Stimulated activated CD4-positive, alpha-beta T cell treated with anti-CD3 and anti-CD28 coated beads, Interleukin-12 subunit alpha, Interleukin-12 subunit beta, amount 100 ng/mL, for 48 hours (primary cell): ENCODE data around the gene PLEKHH1.
A peak's percentile ranks its signal among the peaks of the same experiment; 100 is the strongest.

Source experiments
- DNase-seq, 3 donors: peaks; one replicate each; pipeline ENCODE4 v3.0.0-alpha.2; 2020; ENCODE audit warnings: low read depth in 2 of 3, low spot score in 1 of 3

The PLEKHH1 gene

DNA sequence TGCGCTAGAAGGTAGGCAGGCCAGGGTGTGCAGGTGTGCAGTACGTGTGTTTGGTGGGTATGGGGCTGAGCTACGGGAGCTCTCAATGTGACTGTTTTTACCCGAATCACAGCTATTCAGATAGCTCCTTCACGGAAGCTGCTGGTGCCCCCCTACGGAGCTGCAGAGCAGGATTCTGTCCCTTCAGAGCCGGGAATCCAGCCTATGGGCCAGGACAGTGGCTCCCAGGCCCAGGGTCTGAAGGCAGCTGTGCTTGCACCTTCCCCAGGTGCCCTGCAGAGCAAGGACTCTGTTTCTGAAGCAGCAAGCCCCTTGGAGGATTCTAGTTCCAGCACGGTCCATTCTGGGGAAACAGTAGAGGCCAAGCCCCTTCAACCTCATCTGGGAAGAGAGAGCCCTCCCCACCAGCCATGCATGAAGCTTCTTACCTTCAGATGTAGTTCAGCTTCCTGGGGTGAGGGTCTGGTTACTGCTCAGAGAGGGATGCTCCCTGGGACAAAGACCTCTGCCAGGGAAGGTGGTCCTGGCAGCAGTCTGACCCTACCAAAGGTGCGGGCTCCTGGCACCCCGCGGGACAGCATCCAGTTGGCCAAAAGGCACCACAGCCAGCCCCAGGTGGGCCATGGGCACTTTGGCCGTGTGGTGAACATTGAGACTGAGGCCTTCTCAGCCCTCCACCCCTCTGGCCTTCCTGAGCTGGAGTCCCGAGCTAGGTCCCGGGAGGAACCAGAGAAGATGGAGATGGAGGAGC, 29.1 kb downstream of the PLEKHH1 start:
- no peak for DNase-seq

DNA sequence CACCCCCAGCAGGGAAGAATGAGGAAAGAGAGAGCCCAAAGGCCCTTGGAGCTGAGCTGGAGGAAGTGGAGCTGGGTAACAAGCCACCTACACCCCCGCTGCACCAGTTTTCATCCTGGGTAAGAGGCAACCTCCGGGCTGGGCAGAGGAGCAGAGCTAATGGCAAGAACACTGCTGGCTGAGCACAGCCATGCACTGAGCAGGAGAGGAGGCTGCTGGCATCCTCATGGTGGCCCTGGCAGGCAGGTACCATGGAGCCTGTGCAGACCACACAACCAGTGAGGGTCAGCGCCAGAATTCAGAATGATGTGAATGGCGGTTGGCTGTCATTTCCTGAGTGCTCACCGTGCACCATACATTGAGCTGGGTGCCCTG, 29.7 kb downstream of the PLEKHH1 start:
- DNase-seq = no peak

DNA sequence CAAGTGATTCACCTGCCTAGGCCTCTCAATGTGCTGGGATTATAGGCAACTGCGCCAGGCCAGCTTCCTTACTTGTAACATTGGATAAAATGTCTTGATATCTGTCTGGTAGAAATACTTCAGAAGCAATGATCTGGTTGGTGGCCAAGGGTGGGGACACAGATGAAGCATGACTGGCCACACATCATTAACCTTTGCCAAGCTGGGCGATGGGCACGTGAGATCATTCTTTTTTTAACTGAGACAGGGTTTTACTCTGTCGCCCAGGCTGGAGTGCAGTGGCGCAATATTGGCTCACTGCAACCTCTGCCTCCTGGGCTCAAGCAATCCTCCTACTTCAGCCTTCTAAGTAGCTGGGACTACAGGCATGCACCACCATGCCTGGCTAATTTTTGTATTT, 31.1 kb downstream of the PLEKHH1 start:
- no peak for DNase-seq

DNA sequence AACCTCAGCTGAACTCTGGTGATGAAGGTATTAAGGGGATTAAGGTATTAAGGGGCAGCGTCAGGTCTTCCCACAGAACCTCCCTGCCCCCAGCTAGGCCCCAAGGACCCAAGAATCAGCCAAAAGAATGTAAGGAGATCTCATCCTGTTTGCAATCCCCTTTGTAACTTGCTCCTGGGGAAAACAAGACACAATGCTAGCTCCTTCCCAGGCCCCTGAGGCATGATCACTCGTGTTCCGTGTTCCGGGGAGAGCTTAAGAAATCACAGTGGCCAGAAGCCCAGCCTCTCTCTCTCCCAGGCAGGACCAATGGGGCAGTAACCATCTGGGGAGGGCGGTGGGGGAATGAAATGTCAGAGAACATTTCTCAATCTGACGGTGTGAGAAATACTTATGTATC, 33.8 kb downstream of the PLEKHH1 start:
- DNase-seq = no peak

DNA sequence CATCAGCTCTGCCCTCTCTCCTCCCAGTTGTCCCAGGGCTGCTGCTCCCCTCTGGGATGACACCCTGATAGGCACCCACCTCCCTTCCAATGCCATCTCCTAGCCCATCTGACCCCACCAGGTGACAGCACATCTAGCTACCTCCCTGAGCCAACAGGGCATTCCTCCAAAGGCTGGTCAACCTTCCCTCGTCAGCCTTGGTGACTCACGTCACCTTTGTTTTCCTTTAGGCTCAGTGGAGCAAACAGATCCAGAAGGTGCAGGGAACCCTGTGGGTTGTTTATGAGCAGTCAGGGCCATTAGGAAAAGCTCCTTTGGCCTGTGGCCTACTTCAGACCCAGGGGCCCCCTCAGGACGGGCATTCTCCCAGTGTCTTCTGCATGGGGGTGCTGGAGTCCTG, 34.6 kb downstream of the PLEKHH1 start:
- no peak for DNase-seq

DNA sequence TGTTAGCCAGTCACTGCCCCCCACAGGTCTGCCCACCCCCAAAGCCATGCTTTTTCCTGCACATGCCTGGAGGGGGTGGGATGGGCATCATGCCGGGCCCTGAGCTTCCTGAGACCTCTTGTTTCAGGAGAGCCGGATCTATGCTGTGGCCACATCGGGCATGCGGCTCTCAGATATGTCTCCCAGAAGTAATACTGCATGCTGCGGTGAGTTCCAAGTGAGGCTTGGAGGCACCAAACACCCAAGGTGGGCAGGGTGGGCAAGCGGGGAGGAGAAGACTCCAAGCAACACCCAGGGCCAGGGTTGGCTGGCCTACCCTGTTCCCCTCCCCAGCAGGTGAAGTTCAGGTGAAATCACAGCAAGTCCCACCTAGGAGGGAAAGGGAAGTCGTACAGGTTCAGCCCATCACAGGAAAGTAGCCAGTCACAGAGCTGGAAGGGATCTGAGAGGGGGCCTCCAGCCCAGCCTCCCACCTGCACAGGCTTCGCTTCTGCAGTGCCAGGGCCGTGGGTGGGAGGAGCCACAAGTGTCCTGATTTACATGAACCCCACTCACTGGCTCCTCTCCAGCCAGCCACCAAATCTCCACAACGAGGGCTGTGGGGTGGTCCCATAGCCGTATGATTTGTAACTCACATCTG, 36.0 kb downstream of the PLEKHH1 start:
- no peak for DNase-seq

DNA sequence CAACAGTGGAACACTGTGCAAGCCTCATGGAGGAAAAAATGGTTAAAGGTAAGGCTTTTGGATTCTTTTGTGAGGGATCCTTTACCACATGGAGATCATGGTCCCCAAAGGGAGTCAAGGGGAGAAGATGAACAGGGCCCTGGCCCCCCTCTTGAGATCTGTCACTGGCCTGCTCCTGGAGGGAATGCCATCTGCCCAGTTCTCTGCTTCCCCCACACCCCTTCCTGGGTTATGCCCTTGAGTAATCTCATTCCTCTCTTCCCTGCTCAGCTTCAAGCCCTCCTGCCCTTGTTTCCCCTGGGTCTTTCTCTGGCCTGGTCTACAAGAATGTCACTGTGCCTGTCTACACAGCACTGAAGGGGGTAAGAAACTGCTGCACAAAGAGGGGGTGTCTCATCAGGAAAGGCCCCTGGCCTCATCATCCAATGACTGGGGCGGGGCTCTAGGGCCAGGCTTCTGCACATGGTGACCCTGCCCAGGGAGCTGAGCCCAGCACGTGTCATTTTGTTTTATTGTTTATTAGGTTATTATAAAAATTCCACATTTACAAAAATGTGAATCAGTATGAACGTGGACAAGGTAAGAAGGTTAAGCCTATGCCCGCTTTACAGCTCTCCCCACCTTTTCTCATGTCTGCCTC, 36.7 kb downstream of the PLEKHH1 start:
- DNase-seq = no peak

DNA sequence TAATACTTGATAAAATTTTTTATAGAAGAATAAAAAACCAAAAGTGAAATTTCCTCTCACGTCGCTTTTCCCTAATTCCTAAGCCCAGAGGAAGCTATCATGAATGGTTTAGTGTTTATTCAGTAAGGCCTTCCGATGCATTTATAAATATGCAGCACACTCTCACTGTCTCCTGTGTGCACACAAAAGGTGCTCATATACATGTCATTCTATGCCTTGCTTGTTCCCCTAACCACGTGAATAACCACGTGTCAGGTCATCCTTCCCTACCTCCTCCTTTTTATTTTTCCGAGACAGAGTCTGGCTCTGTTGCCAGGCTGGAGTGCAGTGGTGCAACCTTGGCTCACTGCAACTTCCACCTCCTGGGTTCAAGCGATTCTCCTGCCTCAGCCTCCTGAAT, 37.4 kb downstream of the PLEKHH1 start:
- DNase-seq = no peak

DNA sequence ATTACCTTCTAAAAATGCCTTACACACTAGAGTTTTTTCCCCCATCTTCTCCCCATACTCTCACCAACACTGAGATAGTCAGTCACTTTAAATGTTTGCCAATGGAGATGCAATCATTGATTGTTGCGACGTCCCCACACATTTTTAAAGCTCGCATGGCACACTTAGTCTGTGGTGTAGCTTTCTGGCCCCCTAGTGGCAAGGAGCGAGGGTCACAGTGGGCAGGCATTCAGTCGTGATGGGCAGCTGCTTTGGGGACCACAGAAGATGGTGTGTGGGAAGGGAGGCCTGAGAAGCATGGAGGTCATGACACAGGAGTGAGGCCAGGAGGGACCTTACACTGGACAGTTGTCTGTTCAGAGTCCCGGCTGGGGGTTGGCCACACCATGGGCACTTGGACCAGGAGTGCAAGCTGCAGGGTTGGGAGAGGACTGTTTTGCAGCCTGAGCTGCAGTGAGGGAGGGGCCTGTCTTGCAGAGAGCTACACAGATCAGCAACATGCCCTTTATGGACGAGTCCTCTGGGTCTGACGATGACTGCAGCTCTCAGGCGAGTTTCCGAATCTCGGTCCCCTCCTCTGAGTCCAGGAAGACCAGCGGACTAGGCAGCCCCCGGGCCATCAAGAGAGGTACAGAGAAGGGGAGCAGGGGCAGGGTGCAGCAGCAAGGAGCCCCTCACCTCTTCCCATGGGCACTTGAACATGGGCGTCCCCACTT, 38.3 kb downstream of the PLEKHH1 start:
- DNase-seq = peak; percentile 44 to 68 (median 59)

DNA sequence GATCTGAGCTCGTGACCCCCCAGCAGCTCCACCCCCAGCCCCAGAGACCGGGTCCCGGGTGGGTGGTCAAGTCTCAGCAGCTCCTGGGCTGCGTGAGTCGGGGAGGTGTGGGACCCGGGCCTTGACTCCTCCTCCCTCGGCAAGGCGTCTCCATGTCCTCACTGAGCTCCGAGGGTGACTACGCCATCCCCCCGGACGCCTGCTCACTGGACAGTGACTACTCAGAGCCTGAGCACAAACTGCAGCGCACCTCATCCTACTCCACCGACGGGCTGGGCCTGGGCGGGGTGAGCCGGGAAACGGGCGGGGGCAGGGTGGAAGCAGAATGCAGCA, 38.9 kb downstream of the PLEKHH1 start:
- no peak for DNase-seq

DNA sequence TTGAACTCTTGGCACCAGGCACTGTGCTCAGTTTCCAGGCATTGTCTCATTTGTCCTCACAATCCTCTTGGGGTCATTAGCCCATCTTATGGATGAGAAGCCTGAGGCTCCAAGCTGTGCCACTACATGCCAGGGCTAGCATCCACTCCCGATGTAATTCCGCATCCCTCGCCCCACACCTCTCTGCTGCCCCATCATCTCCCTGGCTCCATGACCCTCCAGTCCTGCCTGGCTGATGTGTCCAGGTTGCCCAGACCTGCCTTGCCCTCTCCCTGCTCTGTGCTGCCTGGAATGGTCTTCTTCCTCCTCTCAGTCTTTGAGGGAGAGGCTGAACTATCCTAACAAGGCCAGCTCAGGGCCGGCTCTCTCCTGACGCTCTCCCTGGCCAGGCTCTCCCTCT, 39.5 kb downstream of the PLEKHH1 start:
- DNase-seq = no peak

DNA sequence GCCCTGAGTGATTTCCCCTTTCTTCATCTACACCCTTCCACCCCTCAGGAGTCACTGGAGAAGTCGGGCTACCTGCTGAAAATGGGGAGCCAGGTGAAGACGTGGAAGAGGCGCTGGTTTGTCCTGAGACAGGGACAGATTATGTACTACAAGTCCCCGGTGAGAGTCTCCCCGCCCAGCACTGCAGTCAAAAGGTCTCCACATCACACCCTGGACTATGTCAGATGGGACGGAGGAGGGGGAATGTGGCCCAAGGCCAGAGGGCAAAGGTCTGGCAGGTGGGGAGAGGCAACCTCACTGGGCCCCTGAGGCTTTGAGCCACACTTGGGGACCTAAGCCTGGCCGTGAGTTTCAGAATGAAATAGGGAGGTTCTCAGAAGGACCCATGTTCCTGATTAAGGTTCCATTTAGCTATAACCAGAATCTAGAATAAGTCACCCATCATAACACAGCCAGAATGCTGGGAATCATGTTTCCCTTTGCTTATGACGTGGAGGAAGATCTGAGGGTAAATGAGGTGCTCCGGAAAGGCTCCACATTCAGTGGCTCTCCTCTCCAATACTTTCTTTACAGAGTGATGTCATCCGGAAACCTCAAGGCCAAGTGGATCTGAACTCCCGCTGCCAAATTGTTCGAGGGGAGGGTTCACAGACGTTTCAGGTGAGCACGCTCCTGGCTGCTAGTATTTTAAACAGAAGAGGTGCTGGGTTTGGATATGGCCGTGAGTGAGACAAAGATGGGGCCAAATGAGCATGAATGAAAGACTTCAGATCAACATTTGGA, 40.3 kb downstream of the PLEKHH1 start:
- DNase-seq = no peak

DNA sequence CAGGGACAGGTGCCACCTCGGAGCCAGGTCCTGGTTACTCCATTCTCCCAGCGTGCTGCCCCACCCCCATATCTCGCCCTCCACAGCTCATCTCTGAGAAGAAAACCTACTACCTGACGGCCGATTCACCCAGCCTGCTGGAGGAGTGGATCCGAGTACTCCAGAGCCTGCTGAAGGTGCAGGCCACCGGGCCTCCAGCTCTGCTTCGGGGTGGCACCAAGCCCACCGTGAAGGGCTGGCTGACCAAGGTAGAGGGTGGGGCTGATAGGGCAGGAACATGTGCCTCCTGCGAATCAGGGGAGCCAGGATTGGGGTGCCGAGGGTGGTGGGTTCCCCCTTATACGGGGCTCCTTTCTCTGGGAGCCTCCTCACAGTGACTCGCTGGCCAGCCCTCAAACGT, 41.1 kb downstream of the PLEKHH1 start:
- DNase-seq = no peak

DNA sequence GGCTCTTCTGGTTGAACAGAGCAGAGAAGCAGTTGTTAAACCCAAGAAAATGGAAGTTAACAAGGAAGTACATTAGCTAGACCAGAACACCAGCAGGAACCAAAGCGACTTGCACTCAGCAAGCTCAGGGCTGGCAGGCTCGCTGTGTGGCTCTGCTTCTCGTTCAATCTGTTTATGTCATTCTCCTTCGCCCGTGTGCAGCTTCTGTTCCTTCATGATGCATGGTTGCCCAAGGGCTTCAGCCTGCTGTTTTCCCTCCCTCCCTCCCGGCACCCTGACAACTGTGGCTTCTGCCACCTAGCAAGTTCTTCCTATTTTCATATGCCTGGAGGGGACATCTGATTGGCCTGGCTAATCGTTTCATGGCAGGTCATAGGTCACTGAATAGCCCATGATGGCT, 41.7 kb downstream of the PLEKHH1 start:
- DNase-seq = no peak

DNA sequence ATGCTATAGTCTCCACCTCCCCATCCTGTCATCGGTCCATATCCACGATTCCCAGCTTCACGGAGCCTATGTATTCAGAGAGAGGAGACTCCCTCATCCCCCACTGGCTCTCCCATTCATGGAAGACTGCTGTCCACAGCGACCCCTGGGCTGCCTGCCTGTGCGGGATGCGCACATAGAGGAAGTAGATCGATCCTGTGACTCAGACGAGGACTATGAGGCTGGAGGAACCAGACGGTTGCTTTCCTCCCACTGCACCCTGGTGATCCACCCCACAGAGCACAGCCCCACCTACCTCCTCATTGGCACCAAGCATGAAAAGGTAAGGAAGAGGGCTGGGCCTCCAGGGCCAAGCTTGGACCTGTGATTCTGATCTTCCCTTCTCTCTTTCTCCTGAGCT, 42.6 kb downstream of the PLEKHH1 start:
- no peak for DNase-seq

DNA sequence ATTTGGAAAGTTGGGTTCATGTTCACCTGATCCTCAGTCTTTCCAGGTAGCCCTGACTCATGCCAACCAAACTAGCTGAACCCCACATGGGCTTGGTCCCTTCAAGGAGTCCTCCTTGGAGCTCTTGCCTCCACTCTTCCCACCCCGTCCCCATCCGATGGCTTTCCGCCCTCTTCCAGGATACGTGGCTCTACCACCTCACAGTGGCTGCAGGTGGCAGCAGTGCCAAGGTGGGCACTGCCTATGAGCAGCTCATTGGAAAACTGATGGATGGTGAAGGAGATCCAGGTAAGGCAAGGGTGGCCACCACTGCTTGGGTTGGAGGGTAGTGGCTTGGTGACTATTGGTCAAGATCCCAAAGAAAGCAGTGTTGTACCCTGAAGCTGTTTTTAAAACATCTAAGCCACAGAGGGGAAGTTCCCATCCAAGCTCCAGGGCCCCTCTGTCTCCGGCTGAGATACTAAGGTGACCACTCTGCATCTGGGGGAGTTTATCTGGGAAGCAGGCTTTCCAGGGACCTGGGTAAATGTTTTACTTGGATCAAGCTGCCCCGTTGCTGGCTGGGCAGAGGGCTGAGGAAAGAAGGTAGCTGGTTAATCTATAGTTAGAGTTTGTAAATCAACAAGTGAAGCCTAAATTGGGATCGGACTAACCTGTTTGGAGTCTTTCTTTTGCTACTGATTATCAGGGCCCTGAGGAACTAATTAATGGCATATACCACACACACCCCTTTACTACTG, 43.3 kb downstream of the PLEKHH1 start:
- no peak for DNase-seq

DNA sequence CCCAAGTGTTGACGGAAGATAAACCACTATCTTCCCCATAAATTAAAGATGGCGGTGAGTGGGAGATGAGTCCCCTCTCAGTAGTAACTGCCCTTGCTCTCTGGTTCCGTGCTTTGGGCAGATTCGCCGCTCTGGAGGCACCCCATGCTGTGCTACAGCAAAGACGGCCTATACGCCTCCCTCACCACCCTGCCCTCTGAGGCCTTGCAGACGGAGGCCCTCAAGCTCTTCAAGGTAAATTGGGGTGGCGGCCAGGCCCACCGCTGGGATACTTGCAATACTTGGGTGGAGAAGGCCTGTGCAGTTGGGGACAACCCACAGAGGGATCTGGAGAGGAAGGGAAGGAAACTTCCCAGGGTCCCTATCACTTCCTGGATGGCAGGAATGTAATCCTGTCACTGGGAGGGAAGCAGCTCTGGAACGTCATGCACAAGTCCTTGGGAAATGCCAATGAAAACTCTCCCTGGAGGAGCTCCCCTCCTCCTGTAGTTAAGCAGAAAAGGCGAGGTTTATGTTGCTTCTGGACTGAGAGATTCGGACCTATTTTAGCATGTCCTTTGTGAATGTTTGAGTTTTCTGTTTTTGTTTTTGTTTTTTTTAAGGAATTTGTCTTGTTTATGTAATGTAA, 44.2 kb downstream of the PLEKHH1 start:
- no peak for DNase-seq

DNA sequence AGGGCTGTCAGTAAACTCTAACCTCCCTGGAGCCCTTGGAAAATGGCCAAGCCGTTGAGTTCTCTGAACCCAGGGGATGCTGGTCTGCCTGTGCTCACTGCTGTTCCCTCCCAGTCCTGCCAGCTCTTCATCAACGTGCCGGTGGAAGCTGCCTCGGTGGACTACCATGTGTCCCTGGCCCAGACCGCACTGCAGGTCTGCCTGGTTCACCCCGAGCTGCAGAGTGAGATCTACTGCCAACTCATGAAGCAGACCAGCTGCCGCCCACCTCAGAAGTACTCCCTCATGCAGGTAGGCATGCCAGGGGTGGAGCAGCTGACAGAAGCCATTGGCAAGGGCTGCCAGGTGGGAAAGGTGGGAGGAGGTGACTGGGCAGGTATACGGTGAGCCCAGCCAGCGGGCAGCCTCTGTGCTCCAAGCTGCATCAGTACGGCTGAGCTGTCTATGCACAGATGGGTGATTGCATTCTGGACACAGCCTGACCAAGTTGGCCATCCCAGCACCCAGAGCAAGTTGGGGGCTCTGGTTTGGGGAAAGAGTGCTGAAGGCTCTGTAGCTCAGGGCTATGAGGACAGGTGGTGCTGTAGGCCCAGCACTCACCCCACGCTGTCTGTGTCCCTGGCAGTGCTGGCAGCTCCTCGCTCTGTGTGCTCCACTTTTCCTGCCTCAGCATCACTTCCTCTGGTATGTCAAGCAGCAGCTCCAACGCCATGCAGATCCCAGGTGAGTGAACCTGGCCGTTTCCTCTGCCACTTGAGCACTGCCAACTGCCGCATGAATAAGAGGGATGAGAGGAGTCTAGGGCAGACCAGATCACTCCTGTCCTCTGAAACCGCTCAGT, 45.0 kb downstream of the PLEKHH1 start:
- DNase-seq = no peak

DNA sequence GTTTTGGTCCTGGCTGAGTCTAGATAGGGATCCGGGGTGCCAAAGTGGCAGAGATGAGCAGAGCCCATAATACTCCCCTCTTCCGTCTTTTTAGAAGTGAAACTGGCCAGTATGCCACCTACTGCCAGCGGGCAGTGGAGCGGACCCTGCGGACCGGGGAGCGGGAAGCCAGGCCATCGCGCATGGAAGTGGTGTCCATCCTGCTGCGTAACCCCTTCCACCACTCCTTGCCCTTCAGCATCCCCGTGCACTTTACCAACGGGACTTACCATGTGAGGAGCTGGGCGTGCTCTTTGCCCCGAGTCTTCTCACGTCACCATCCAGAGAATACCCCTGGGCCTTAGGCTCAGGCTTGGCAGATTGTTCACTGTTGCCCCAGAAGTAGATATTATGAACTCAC, 46.0 kb downstream of the PLEKHH1 start:
- DNase-seq = no peak
